Activated CD8-positive, alpha-beta memory T cell treated with anti-CD3 and anti-CD28 coated beads for 36 hours (primary cell): Measurements from ENCODE around the gene ZNF410. TPM values are rescaled to one million over a fixed set of nuclear protein-coding genes. Genes with fewer than 3 reads are reported as not detected.

ENCODE experiments used
- CTCF ChIA-PET: fragments of 350-600 bp; sonication (Branson Sonifier 250); formaldehyde crosslinking; loops from one replicate; lab custom pipeline; 2021; ENCODE audit warnings: antibody characterized with exemption; lab: Charles Lee
- POLR2A ChIA-PET: fragments of 350-600 bp; sonication (Branson Sonifier 250); formaldehyde crosslinking; loops from one replicate; lab custom pipeline; 2021; ENCODE audit warnings: antibody characterized with exemption; lab: Charles Lee
- total RNA-seq, 2 experiments: library from RNA; stranded (reverse); gene quantifications; one replicate each; pipeline ENCODE4 v1.2.3, GENCODE V29; 2021

Gene ZNF410
- total RNA-seq, 2 experiments from 2014 or later, result 66.1 to 66.7 TPM

DNA sequence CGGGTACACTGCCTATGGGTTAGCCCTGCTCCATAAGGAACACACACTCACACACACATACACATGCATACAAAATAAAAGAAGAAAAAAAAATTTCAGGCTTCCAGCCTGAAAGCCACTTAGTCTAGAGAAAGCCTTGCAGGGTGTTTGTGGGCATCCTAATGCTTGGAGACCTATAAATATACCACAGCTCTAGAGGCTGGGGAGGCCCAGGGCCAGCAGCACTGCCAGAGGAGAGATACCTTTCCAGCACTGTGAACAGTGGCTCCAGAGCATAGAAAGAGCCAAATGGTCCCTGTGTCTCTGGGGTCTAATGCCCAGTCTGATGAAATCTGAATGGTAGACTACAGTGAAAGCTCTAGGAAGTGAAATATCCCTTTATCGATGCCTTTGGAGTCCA, 50.4 kb downstream of the ZNF410 start:
- ChIA-PET POLR2A (no interaction called here), CTCF (no interaction called here)

DNA sequence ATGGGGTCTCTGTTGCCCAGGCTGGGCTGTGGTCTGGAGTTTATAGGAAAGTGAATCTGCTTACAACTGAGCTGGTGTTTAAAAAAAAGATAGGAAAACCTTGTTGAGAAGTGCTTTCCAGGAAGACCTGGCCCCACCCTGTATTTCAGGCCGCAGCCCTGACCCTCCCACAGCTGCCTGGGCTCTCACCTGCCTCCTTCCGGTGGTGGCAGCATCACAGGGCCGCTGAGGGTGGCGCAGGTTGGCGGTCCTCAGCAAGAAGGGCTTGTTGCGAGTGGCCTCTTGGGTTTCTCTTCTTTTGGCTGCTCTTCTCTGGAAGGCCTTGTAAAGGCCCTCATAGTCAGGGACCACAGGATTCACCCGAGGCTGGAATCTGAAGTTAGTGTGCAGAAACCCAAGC, 55.5 kb downstream of the ZNF410 start:
- ChIA-PET POLR2A (no interaction called here), CTCF (no interaction called here)

DNA sequence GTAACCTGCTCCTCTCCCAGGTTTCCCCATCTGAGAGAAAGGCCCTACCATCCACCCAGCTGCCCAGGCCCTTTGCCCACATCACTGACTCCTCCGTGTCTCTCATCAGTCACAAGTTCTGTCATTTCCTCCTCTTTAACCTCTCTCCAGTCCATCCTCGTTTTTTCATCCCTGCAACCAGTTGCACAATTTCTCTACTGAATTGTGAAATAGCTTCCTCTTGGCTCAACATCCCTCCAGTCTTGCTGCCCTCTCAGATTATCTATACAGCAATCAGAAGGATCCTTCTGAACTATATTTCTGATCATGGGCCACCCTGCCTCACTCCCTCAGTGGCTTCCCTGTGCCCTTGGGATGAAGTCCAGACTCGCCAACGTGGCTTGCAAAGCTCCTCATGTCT, 56.4 kb downstream of the ZNF410 start:
- CTCF ChIA-PET, result no interaction called here
- POLR2A ChIA-PET, result no interaction called here

DNA sequence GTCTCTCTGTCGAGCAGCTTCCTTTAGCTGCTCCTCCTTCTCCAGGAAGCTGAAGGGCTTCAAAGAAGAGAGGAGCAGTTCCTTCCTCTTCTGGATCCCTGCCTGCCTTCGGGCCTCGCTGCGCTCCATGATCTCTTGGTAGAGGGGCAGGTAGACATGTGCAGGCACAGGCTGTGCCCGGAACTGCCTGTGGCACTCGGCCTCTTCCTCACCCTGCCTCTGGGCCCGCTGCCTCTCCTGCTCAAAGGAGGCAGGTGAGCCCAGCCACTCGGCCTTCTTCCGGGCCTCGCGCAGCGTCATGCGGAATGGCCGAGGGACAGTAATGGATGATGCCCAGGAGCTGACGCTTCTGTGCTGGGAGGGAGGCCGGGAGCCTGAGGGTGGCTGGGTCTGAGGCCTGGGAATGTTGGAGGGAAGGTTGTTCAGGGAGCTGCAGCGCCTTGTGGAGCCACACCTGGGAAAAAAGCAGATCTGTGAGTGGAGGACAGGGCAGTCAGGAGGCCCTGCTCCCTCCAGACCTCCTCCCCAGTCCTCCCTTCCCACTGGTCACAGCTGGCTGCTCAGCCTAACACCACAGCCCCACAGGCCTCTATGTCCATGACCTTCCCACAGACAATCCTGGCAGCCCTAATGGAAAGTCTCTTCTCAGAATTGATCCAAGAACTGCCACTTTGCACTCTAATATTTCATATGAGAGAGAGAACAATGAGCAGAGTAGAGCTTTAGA, 57.9 kb downstream of the ZNF410 start:
- POLR2A ChIA-PET, result interaction anchor here (1.1 kb wide), 1 partner anchor 17 kb away, joined by 3 read pairs; no protein-coding TSS in a partner anchor
- CTCF ChIA-PET, result no interaction called here

DNA sequence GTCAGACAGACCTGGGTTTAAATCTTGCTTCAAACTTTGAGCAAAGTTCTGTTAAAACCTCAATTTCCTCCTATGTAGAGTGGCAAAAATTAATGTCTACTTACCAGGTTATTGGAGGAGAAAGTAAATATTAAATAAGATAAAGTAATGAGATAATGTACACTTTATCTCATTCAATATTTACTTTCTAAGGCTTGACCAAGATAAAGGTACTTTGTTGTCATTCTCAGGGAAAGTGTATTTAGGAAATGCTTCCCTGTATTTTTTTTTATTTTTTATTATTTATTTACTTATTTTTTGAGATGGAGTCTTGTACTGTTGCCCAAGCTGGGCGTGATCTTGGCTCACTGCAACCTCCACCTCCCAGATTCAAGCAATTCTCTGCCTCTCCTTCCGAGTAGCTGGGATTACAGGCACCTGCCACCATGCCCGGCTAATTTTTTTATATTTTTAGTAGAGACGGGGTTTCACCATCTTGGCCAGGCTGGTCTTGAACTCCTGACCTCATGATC, 58.6 kb downstream of the ZNF410 start:
- ChIA-PET POLR2A (interaction anchor here (0.7 to 1.1 kb wide), 2 partner anchors 15 to 17 kb away, joined by 3 read pairs; no protein-coding TSS in a partner anchor), CTCF (no interaction called here)

DNA sequence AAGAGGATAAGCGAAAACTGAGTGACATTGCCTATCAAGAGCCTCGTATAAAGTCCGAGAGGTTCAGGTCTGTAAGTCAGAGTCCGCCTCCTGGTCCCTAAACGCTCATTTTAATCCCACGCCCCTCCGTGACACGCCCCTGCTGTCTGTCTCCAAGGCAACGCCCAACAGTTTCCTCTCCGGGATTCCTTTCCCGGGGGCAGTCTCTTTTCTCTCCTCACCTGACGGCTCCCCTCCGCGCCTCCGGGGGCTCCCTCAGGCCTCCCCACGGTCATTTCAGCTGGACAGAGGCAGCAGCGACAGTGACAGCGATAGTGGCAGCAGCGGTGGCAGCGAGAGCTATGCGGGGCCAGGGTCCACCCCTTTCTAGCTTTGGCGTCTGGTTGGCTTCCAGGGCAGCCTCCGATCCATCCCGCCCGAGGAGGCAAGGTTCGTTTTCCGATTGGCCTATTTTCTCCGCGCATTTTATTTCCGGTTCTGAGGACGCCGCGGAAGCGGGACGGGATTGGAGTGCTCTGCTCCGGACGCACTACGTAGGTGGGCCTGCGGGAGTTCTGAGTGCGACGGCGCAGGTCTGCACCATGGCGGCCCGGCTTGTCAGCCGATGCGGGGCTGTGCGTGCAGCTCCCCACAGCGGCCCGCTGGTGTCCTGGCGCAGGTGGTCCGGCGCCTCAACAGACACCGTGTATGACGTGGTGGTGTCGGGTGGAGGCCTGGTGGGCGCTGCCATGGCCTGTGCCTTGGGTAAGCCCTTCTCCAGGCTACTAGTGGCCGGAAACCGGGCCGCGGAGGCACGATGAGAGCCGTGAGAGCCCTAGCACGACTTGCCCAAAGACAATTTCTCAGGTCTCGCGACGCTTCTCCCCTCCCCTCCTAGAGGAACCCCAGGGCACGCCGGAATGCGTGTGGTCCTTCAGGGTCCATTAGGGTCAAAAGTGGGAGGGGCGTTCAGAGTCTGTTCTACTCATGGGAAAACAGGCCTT, 63.4 kb downstream of the ZNF410 start, which contains the start of the genes COQ6 and FAM161B:
TSS of gene COQ6 (plus strand) at position 551 of the 983 bp plus-strand sequence. CDS start at position 582, 31 bp downstream.
TSS of gene FAM161B (minus strand) at position 343 of the 983 bp plus-strand sequence. CDS start at position 275, 68 bp downstream.
- CTCF ChIA-PET, result interaction anchor here (0.6 kb wide), 1 partner anchor 263 kb away, joined by 3 read pairs; no protein-coding TSS in a partner anchor
- POLR2A ChIA-PET, result interaction anchor here (0.6 to 0.7 kb wide), 3 partner anchors 69 to 454 kb away, joined by 3 to 4 read pairs (median 4); partner anchors contain the start of genes BBOF1 and ENTPD5

DNA sequence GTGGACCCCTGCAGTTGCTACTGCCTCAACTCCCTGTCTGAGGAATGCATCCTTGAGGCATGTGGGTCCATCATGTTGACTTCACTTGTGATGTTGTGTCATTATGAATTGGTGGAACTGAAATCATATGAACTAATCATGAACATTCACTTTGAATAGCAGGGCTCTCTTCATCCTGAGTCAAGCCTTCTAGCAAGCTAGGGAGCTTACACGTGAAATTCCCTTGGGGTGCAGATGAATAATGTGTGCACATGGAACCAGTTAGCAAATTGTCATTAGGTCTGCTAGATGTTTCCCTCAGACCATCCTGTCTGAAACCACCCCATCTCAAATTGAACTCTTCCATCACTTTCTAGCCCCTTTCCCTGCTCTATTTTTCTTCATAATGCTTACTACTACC, 67.1 kb downstream of the ZNF410 start:
- CTCF ChIA-PET, result interaction anchor here (1.1 kb wide), 1 partner anchor 16 kb away, joined by 3 read pairs; no protein-coding TSS in a partner anchor
- POLR2A ChIA-PET, result no interaction called here

DNA sequence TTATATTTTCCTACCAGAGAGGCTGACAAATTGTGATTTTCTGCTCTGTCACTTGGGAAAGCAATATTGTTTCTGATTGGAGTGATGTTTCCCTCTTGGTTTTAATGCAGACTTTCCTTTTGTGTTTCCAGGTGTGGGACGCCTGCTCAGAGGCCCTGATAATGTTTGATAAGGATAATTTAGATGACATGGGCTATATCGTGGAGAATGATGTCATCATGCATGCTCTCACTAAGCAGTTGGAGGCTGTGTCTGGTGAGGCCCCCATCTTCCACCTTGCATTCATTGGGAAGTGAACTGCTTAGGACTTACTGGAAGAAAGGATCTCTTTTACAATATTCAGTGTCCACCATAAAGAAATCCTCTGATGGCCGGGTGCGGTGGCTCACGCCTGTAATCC, 69.0 kb downstream of the ZNF410 start:
- CTCF ChIA-PET, result no interaction called here
- POLR2A ChIA-PET, result no interaction called here

DNA sequence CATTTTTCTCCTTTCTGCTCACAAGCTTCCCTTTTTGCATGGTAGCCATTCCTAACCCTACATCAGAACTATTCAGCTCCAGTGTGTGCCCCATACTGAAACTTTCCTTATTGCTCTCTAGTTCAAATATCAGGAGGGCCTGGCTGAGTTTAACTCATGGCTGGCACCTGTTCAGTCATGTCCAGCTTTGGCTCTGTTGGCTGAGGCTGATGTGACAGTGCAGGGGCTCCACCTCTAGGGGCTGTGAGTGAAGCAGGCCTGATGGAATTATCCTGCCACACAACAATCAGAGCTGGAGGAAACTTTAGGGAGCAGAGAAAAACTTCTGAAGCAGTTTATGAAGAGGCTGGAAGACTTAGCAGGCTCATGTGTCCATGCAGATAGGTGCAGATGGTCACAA, 71.9 kb downstream of the ZNF410 start:
- POLR2A ChIA-PET, result no interaction called here
- CTCF ChIA-PET, result no interaction called here

DNA sequence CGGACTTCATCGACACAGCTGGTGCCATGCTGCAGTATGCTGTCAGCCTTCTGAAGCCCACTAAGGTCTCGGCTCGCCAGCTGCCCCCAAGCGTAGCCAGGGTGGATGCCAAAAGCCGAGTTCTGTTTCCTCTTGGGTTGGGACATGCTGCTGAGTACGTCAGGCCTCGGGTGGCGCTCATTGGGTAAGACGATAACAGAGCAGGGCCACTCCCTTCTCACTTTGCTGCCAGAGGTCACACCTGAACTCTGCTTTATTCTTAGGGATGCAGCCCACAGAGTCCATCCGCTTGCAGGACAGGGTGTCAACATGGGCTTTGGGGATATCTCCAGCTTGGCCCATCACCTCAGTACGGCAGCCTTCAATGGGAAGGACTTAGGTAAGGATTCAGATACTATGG, 74.5 kb downstream of the ZNF410 start:
- CTCF ChIA-PET, result no interaction called here
- POLR2A ChIA-PET, result no interaction called here

DNA sequence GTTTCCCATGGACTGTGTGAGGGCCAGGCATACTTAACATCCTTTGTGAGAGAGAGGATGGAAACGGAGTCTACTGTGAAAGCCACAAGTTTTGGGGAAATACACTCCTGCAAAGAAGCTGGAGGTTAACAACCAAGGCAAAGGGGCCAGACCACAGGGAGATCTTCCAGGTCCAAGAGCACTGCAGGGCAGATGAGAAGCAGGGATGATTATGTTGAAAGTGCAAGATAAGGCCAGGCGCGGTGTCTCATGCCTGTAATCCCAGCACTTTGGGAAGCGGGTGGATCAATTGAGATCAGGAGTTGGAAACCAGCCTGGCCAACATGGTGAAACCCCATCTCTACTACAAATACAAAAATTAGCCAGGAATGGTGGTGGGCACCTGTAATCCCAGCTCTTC, 78.6 kb downstream of the ZNF410 start:
- ChIA-PET POLR2A (no interaction called here), CTCF (no interaction called here)

DNA sequence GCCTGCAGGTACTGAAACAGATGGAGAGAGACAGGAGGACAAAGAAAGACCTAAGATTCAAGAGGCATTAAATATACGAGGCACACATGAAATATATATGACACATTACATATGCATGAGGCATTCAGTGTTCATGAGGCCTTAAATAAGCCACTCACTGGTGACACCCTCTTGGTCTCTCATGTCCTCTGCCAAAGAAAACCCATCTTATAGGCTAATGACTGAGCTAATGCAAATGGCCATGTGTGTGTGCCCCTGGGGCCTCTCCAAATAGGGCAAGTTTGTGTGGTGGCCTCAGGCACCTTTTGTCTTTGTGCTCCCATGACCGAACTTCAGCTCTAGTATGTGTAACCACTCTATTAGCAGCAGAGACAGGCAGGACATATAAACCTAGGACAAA, 82.2 kb downstream of the ZNF410 start:
- CTCF ChIA-PET, result interaction anchor here (1.5 kb wide), 1 partner anchor 15 kb away, joined by 3 read pairs; no protein-coding TSS in a partner anchor
- POLR2A ChIA-PET, result no interaction called here

DNA sequence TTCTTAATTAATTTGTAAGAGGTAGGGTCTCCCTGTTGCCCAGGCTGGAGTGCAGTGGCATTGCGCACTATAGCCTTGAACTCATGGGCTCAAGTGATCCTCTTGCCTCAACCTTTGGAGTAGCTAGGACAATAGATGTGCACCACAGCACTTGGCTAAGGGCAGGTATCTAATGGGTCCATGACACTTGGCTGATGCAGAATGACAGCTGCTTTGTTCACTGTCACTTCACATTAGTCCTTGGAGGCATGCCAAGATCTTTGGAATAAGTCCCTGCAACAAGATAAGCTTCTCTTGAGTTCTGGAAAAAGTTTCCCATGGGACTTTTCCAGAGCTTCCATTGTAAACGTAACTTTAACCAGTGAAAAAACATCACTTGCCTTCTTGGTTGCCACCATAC, 86.8 kb downstream of the ZNF410 start:
- CTCF ChIA-PET, result no interaction called here
- POLR2A ChIA-PET, result no interaction called here

DNA sequence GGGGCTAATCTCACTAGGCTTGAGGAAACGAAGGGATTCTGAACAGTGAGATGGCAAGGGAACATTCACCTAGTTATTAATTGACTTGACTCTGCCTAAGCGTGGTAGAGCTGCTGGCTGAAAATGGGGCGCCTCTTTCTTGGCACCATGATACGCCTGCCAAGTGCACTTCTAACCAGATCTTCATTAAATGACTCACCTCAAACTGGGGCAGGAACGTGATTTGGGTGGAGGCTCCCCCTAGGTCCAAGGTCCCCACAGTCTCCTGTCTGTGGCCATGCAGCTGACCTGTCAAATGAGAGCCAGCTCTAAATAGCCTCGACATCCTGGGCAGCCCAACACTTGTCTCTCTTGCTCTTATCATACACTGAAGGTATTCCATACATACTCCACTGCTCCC, 89.5 kb downstream of the ZNF410 start:
- POLR2A ChIA-PET, result no interaction called here
- CTCF ChIA-PET, result no interaction called here

DNA sequence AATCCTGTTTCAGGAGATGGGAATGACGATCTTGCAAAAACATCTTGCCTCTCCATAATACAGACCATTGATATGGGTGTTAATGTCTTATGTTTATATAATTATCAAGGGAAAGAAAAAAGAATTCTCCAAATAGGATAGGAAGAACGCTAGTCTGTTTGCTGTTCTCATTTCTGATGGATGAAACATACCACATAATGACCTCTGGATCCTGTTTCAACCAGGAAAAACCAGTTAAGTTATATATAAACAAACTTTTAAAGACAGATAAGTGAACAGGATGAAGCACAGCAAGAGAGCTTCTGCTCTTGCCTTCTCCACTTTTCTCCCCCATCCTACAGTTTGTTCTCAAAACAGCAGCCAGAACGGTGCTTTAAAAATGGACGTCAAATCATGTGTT, 91.2 kb downstream of the ZNF410 start:
- POLR2A ChIA-PET, result no interaction called here
- CTCF ChIA-PET, result no interaction called here

Other genes starting within 250 kb of the ZNF410 start
- gene DNAL1, start 241.9 kb upstream of the ZNF410 start, total RNA-seq, result 1 to 10 TPM; 9.9 TPM
- gene PNMA1, start 172.5 kb upstream of the ZNF410 start, total RNA-seq, result 10 to 100 TPM; 43.2 to 44.7 TPM
- 1 to 10 TPM; 4.5 to 5.0 TPM for gene PTGR2, start 35.0 kb upstream of the ZNF410 start, total RNA-seq
- gene FAM161B, start 63.2 kb downstream of the ZNF410 start, total RNA-seq, result 1 to 10 TPM; 1.2 to 1.4 TPM
- 10 to 100 TPM; 18.2 to 20.3 TPM for gene COQ6, start 63.4 kb downstream of the ZNF410 start, total RNA-seq
- 10 to 100 TPM; 12.6 to 12.8 TPM for gene ENTPD5, start 132.4 kb downstream of the ZNF410 start, total RNA-seq
- gene BBOF1, start 132.5 kb downstream of the ZNF410 start, total RNA-seq, result 1 to 10 TPM; 2.0 to 2.7 TPM
- gene ALDH6A1, start 197.6 kb downstream of the ZNF410 start, total RNA-seq, result 10 to 100 TPM; 12.3 to 12.4 TPM
- gene LIN52, start 198.1 kb downstream of the ZNF410 start, total RNA-seq, result 10 to 100 TPM; 16.6 to 17.7 TPM